HPDE6-E6E7 (cell line): ENCODE measurements around the gene NFIB.
A peak's percentile ranks its signal among the peaks of the same experiment; 100 is the strongest.

Experiments used
- DNase-seq: peaks from one replicate; pipeline ENCODE4 v3.0.0; 2011; ENCODE audit warnings: missing footprints; ENCODE audit errors: extremely low spot score

NFIB gene

GRCh38 chr9:14318934-14319580 is 5.1 kb upstream of the NFIB start:
- DNase-seq, result no peak

- DNase-seq, result no peak
Observed at GRCh38 chr9:14318361-14318760, 4.4 kb upstream of the NFIB start.

GRCh38 chr9:14317667-14318320 is 3.9 kb upstream of the NFIB start:
- DNase-seq, result no peak

DNA sequence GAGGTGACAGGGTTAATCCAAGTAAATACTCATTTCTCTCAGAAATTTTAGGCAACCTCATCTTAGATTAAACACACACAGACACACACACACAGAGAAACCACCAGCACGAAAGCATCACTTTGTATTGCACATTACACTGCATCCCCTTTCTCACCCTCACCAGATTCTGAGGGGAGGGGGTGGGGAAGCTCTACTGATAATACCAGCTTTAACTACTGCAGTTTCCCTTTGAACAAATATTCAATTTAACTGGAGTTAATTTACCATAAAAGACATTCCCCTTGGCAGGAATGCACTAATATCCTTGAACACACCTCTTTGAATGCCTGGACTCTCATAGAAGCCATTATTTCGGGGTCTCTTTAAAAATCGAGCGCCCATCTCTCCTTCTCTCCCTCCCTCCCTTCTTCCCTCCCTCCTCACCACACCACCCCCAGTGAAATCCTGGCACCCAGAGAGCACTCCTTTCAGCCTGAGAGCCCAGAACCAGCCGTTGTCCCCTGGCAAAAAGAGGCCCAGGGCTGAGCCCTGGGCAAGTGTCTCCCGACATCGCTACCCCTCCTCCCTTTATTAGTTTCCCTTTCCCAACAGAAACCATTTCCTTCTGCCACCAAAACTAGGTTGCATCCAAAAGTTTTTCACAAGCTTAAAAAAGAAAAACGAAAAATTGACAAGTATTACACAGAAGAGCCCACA is 2.8 kb upstream of the NFIB start:
- DNase-seq, result no peak

- no peak for DNase-seq
Observed at GRCh38 chr9:14315875-14316601, 2.1 kb upstream of the NFIB start.

DNA sequence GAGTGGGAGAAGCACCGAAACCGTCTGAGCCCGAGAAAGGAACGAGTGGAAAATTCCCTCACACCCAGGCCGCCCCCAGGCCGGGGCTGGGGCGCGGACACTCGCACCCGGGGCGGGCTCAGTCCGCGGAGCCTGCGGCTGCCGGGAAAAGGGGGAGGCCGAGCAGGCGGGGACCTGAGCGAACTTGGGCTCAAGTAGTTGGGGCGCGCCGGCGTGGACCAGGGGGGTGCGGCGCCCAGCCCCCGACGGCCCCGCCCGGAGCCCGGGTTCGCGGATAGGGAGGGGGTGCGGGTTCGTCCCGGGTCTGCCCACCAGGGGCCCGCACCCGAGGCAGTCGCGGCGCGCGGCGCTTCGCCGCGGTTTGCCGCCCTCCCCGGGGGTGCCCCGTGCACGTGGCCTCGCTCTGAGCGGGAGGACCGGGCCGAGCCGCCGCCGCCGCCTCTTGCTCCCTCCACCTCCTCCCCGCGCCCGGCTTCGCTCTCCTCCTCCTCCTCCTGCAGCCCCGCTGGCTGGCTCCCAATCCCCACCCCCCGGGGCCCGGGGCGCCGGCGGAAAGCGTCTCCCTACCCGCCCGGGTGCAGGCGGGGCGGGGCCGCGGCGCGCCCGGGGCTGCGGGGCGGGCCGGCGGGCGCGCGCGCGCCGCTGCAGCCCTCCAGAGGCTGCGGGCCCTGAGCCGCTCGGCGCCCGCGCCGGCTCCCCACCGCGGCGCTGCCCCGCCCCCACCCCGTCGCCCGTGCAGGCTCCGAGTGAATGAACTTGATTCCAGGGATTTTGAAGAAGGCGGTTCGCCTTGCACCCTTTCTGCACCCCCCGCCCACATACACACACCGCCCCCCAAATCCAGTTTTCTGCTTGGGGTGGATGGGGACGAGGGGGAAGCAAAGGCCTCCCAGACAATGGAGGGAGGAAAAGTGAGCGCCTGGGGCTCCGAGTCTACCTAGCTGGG is 1.3 kb upstream of the NFIB start:
- peak; percentile 54 for DNase-seq

DNA sequence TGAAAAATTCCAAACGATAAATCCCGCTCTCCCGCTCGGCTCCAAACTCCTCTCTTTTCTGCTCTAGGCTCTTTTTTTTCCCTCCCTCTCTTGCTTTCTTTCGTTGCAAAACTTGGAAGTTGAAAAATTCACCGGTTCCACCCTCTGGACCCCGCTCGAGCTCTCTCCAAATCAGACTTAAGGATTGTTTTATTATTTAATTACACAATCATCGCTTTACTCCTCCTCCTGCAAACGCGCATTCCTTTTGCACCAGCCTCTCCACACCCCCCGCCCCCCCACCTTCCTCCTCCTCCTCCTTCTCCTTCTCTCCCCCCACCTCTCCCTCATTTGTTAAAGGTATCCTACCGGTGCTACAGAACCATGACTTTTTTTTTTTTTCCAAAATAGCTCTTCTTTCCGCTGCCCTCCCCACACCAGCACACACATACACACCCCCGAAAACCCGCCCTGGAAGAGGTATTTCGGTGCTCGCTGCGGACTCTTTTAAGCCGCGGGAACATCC is 535 bp upstream of the NFIB start:
- peak; percentile 54 for DNase-seq

GRCh38 chr9:14313378-14313940 is 482 bp downstream of the NFIB start:
- no peak for DNase-seq

DNA sequence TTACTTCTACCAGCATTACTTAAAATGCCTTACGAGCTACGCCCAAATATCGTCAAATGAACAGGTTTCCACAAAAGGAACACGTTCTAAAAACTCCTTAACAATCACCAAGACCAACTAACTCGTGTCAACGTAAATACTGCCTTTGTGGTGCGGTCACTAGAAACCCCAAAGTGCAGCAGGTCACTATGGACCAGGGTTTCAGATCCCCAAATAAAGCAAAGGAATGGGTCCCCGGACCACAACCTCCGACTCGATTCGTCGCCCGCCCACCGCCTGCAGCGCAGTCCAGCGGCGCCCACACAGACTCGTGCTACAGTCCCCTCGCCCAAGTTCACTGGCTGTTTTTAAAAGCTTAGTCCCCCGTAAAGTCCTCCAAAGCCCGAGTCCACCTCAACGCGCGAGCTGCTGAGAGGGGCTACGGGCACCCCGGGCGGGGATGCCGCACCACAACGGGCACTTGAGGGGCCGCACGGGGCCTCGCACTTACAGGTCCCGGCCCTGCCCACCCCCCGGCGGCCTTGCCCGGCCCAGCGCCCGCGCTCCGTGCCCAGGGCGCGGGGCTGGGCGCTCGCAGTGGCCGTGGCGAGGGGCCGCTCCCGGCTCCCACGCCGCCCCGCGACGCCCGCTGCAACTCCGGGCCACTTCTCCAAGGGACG is 1.1 kb downstream of the NFIB start:
- DNase-seq, result no peak

- no peak for DNase-seq
Observed at GRCh38 chr9:14311956-14312685, 1.8 kb downstream of the NFIB start.

DNA sequence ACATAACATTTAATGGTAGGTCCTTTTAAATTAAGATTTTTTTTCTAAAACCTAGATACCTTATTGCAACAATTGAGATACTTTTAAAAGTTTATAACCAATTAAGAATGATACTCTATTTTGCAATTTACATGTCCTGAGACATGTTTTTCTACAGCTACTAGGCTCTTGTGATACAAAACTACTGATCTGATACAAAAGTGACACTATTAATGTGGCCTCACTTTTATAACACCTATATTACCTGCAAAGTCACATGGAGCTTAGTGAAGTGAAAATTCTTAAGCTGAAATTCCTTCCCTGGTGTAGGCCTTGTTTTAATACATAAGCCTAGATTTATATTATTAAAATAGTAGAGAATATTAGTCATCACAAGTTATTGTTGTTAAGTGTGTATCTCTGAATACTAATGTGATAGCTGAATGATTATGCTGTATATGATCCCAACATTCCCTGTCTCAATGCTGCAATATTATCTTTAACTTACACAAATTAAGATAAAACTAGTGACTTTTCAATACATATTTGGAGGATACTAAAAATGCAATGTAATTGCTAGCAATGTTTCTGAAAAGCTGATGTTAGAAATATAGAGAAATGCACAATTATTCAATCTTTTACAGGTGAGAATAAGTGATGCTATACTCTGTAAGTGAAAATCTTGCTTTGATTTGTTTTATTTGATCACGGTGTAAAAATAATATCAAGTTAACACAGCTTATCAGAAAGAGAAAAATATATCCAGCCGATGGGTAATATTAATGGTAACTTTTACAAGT is 2.6 kb downstream of the NFIB start:
- no peak for DNase-seq

DNA sequence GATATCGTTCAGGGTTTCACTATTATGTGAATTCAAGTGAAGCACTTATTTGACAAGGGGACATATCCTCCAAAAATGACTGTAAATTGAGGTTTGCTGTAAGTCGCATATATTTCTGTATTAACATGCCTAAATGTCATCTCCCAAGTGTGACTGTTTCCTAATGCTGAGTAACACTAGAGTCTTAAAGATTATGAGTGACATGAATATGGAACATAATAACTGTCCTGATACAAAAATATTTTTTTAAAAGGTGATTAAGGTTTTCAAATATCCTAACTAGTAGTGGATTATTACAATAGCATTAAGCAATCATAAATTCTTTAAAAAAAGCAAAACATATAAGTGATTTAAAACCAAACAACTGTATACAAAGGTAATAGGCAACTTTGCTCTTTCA is 3.6 kb downstream of the NFIB start:
- no peak for DNase-seq

DNA sequence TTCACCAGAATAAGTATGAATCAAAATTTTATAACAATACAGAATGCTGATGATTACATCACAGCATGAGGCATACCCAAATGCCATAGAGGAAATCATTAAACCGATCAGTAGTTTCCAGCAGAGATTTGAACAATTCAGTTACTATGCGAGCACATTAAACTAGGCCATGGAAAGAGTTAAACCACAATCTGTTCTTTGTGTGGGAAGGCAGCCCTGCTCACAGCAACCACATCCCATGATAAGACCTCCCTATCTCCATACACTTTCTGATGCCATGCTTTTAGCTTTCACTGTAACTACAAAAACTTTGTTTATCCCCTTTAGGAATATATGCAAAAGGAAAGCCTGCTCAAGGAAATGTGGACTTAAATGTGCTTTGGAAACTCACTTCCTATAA is 4.5 kb downstream of the NFIB start:
- no peak for DNase-seq

- DNase-seq, result no peak
Observed at GRCh38 chr9:14308853-14309145, 5.1 kb downstream of the NFIB start.

DNA sequence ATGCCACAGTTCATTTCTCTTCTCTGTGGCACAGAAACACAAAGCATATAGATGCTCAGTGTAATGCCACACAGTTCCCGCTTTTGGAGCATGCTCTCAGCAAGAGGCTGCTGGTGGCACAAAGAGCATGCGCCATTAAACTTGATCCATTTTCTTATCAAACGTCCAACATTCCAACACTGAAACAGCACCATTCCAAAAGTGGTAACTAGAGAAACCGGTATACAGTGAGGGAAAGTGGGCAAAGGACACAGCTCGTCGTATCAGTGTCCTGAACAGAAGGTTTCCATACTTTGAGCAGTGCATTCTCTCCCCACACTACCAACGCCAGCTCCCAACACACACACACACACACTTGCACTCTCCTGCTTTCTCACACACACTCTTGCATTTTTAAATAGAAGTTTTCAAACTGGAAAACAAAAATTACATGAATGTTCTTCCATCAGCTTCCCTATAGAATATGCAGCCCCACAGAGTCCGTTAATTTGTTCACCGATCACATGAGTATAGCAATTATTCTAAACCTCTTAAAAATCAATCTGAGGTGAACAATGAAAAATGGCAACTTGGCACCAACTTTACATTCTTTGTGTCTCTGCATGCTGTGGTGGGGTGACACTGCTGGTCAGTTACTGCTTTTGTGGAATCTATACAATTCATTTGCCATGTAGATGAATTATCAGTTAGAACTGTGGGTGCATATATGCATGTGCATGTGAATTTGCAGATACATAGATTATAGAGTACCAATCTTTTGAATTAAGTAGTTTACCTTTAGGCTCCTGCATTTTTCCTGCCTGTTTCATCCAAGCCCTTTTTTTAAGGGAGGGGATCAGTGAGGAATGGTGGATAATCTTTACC is 5.7 kb downstream of the NFIB start:
- no peak for DNase-seq

GRCh38 chr9:14306672-14307660 is 7.0 kb downstream of the NFIB start:
- DNase-seq, result no peak

DNA sequence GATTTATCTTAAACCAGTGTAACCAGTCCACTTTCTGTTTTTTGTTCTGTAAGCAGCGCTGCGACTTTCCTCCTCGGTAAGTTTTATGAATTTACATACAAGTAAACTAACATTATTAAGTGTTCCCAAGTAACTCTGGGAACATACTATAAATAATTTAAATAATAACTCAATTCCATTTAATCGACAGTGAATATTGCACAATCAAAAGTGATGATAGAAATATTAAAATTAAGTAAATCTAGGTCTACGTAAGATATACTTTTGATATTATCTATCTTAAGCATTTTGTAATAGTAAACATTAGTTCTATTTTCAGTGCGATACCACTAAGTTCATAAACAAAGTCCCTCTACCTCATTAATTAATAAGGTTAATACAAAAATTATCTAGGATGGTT is 7.8 kb downstream of the NFIB start:
- DNase-seq, result no peak
